Large intestine (tissue), 3 donors: ENCODE data around the gene ZBED4. TPM values are rescaled to one million over a fixed set of nuclear protein-coding genes. Genes with fewer than 3 reads are reported as not detected.
A peak's percentile ranks its signal among the peaks of the same experiment; 100 is the strongest.

Experiments used
- DNase-seq, 2 donors: peaks; one replicate each; pipeline versions ENCODE4 v3.0.0 to v3.0.0-alpha.2; 2013
- H3K27ac ChIP-seq: one replicate; pipeline ENCODE4 v1.5.1; 2013; ENCODE audit warnings: low read length
- H3K27me3 ChIP-seq: 2 replicates; pipeline ENCODE4 v1.6.1; 2013; ENCODE audit warnings: low read length; ENCODE audit not compliant: control insufficient read depth, insufficient read depth
- H3K36me3 ChIP-seq: 2 replicates; pipeline ENCODE4 v1.6.1; 2013; ENCODE audit warnings: low read length; ENCODE audit not compliant: control insufficient read depth, insufficient read depth
- H3K4me1 ChIP-seq: one replicate; pipeline ENCODE4 v1.6.1; 2013; ENCODE audit warnings: low read length; ENCODE audit not compliant: control insufficient read depth, insufficient read depth
- H3K4me3 ChIP-seq: one replicate; pipeline ENCODE4 v1.5.1; 2013; ENCODE audit warnings: low read length
- H3K9me3 ChIP-seq: one replicate; pipeline ENCODE4 v1.6.1; 2013; ENCODE audit warnings: mild to moderate bottlenecking, low read depth, low read length, moderate library complexity; ENCODE audit not compliant: control insufficient read depth
- WGBS: methylation state at CpG from one replicate; pipeline ENCODE4 v1.1.5; 2013; ENCODE audit warnings: low lambda C conversion rate; ENCODE audit not compliant: insufficient coverage; 5-methylcytosine and 5-hydroxymethylcytosine counted together
- polyA plus RNA-seq: library from polyadenylated mRNA; unstranded; fragments of 120-200 nt; gene quantifications from one replicate; pipeline ENCODE4 v1.2.1, GENCODE V29; 2013

The ZBED4 gene
- polyA plus RNA-seq, 1 donor, result 13.3 TPM

DNA sequence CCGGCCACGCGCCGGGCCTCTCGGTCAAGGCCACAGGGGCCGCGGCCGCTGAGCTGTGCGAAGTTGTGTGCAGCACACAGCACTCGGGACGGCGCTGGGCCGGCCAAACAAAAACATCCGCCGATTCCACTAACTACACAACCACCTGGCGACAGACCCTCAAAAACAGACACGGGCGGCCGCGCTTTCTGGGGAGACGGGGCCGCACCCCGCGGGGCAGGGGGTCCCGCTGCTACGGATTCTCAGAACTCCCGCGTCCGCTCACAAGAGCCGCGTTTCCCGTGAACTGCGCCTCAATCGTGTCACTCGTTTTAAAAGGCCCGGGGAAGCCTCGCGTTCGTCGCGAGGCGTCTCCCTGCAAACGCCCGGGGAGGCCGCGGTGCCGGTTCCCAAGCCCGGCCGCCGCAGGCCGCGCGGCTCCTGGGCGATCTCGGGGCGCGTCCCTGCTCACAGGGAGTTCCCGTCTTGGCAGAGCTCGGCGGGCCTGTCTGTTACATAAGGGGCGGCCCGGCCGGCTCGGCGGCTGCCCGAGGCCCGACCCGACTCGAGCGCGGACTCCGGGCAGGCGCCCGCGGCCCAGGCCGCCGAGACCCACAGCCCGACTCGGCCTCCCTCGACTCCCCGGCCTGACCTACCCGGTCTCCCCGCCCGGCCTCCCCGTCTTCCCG lies 26.9 kb upstream of the ZBED4 start:
- no CpG with 5 or more reads among the region's 86 CpGs for WGBS
- Histone ChIP-seq H3K36me3 (peaks cover 30% of the 10 kb centered on the region), H3K27ac (peak overlapping the region; percentile 53), H3K4me3 (peak overlapping the region; percentile 63), H3K4me1 (peaks cover 21% of the 10 kb centered on the region), H3K9me3 (peaks cover 16% of the 10 kb centered on the region), H3K27me3 (no peaks in the 10 kb centered on the region)
- peak in 1 of 2 donors; percentile 65 for DNase-seq

DNA sequence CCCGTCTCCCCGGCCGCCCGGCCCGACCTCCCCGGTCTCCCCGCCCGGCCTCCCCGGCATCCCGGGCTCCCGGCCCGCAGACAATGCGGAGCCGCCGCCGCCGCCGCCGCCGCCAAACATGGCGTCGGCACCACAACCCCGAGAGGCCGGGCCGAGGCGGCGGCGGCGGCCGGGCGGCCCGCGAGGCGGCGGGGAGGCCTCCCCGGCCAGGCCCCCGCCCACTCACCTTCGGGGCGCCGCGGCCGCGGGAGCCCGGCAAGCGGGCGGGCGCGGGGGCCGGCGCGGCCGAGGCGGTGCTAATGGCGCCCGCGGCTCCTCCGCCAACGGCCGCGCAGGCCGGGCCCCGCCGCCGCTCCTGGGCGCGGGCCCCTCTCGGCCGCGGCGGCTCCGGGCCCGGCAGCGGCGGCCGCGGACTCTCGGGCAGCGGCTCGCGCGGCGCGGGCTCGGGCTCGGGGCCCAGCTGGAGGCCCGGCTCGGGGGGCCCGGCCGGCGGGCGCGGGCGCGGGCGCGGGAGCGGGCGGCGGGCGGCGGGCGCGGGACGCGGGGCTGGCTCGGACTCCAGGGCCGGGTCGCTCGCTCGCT lies 26.3 kb upstream of the ZBED4 start:
- no peak for DNase-seq
- Histone ChIP-seq H3K36me3 (peaks cover 26% of the 10 kb centered on the region), H3K27me3 (no peaks in the 10 kb centered on the region), H3K27ac (no peak overlapping the region), H3K9me3 (peaks cover 16% of the 10 kb centered on the region), H3K4me3 (peak overlapping the region; percentile 63), H3K4me1 (peaks cover 21% of the 10 kb centered on the region)
- WGBS, result no CpG with 5 or more reads among the region's 110 CpGs

DNA sequence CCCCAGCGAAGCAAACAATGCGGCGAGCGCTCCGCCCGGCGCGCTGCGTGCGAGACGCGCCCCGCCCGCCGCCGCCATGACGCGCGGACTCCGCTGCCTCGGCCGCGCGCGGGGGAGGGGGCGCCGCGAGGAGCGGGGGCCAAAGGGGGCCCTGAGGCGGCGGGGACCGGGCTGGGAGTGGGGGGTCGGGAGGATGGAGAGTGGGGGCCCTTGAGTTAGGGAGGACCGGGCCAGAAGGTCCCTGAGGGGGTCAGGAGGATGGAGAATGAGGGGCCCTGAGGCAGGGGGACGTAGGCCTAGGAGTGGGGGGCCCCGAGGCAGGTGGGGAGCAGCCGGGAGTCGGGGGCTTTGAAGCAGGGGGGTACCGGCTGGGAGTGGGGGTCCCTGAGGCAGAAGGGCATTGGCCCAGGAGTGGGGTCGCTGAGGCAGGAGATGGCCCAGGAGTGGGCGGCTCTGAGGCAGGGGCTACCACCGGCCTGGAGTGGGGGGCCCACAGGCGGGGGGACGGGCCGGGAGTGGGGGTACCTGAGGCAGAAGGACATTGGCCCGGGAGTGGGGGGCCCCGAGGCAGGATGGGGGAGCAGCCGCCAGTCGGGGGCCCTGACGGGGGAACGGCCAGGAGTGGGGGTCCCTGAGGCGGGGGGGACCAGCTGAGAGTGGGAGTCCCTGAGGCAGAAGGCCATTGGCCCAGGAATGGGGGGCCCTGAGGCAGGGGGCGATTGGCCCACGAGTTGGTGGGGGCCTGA lies 25.6 kb upstream of the ZBED4 start, which contains the start of gene BRD1:
BRD1 (minus strand) TSS at position 21 of the 746 bp plus-strand sequence. CDS start 3,556 bp downstream, outside the sequence.
- Histone ChIP-seq H3K9me3 (peaks cover 16% of the 10 kb centered on the region), H3K4me1 (peaks cover 21% of the 10 kb centered on the region), H3K27me3 (no peaks in the 10 kb centered on the region), H3K36me3 (peaks cover 20% of the 10 kb centered on the region), H3K4me3 (peak within 1 kb of the TSS; percentile 63), H3K27ac (peak within 1 kb of the TSS; percentile 53)
- DNase-seq, result peak in 1 of 2 donors; percentile 69
- WGBS, result no CpG with 5 or more reads among the region's 54 CpGs

DNA sequence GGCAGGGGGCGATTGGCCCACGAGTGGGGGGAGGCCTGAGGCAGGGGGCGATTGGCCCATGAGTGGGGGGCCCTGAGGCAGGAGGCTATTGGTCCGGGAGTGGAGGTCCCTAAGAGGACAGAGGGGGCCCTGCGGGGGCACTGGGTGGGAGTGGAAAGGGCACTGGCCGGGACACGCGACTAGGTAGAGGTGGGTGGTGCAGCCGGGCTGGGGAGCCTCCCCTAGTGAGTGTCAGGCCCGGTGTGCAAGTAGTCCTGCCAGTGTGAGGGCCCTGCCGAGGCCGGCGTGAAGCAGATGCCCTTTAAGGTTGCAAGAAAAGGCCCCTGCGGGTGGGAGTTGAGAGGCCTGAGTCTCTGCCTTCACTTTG lies 25.1 kb upstream of the ZBED4 start:
- Histone ChIP-seq H3K9me3 (peaks cover 11% of the 10 kb centered on the region), H3K4me1 (peaks cover 24% of the 10 kb centered on the region), H3K36me3 (peaks cover 15% of the 10 kb centered on the region), H3K4me3 (no peak overlapping the region), H3K27ac (no peak overlapping the region), H3K27me3 (no peaks in the 10 kb centered on the region)
- WGBS, result no CpG with 5 or more reads among the region's 14 CpGs
- DNase-seq, result no peak

DNA sequence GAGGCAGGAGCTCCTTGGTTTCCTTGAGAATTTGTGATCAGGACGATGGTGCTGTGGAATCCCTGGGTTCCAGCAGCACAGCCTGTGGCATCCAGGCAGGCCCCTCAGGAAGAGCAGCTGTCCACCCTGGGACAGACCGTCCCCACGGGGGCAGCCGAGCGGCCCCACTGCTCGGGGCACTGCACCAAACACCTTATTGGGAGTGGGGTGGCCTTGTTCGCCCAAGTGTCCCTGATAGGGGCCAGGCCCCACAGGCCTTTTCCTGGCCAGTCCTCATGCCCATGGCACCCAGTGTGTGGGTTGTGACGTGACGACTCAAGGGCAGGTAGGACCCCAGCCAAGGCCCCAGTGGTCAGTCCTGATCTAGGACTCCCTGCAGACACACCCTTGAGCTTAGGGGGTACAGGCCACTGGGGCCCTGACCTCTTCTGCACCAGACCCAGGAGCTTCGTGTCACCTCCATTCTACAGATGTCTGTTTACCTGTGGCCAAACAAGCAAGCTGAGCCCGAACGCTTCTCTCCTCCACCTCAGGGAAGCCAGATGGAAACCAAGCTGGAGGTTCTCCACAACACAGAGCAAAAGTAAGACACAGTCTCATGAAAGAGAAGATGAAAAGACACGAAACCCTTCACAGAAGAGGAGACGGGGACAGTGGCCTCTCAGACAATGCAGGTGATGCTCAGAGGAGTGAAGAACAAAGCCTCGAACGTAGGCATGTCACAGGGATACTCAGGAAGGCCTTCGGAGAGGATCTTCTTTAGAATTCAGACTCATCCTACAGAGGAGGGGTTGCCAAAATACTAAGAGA lies 24.4 kb upstream of the ZBED4 start:
- peaks cover 26% of the 10 kb centered on the region for H3K4me1 ChIP-seq
- H3K27me3 ChIP-seq, result no peaks in the 10 kb centered on the region
- no peak for DNase-seq
- peaks cover 12% of the 10 kb centered on the region for H3K36me3 ChIP-seq
- no peak overlapping the region for H3K4me3 ChIP-seq
- no peak overlapping the region for H3K27ac ChIP-seq
- 100% methylated on average over 1 of the region's 17 CpGs for WGBS
- peaks cover 8% of the 10 kb centered on the region for H3K9me3 ChIP-seq

DNA sequence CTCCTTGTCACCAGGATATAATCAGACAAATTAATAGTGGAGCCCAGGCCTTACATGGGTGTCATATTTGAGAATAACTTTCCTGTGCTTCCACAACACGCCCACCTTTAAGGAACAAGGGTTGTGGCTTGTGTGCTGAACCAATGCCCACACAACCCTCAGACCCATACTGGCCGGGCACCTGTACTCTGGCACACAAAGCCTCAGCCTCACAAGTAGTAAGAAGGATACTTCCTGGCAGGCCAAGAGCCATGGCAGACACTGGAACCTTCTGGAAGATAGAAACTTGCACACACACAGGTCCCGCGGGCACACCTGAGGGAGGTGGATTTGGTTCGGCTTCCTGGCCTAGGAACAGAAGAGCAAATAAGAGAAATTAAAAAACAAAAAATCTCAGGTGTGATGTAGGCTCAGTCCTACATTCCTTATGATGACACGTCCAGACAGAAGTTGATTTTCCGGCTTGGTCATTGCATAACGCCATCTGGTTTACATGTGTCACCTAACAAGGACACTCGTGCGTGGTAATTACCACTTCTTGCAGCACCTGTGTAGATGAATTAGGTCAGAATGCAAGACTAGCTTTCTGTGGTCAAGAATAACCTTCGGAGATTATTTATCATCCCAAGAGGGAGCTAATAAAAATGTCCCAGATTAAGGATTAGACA lies 20.2 kb upstream of the ZBED4 start:
- peaks cover 5% of the 10 kb centered on the region for H3K9me3 ChIP-seq
- WGBS, result no CpG with 5 or more reads among the region's 11 CpGs
- H3K27ac ChIP-seq, result no peak overlapping the region
- no peaks in the 10 kb centered on the region for H3K36me3 ChIP-seq
- peak in 1 of 2 donors; percentile 70 for DNase-seq
- H3K4me3 ChIP-seq, result no peak overlapping the region
- H3K4me1 ChIP-seq, result peaks cover 6% of the 10 kb centered on the region
- no peaks in the 10 kb centered on the region for H3K27me3 ChIP-seq

DNA sequence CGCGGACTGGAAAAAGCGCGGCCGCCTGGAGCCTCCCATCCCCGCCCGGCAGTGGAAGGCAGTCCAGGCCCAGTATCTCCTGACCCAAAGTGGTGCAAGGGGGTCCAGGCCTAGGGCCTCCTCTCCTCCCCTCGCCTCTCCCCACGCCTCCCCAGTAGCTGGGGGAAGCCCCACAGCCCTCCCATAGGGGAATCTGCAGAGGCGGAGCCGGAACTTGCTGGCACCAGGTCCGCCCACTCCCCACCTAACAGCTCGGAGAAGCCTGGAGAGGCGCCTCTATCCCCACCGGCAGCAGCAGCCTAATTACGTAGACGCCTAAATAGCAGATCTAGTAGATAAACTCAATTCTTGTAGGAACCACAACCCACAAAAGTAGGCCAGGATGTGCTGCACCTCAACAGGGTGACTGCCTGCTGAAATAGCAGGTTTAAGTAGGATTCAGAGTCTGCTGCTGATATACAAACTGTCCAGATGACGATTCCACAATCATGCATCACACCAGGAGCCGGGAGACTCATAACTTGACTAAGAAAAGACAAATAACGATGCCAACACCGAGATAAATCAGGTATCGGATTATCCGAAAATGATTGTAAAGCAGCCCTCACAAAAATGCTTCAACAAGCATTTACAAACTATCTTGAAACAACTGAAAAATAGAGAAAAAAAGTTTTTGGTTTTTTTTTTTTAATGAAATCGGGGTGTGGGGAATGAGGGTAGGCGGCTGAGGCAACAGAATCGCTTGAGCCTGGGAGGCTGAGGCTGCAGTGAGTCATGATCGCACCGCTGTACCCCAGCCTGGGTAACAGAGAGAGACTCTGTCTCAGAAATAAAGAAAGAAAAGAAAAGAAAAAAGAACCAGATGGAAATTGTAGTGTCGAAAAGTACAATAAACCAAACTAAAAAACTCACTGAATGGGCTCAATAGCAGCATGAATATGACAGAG lies 14.6 kb upstream of the ZBED4 start:
- Histone ChIP-seq H3K4me1 (no peaks in the 10 kb centered on the region), H3K9me3 (no peaks in the 10 kb centered on the region), H3K27ac (no peak overlapping the region), H3K36me3 (no peaks in the 10 kb centered on the region), H3K4me3 (peak overlapping the region; percentile 0), H3K27me3 (peaks cover 5% of the 10 kb centered on the region)
- 89% methylated on average over 5 of the region's 29 CpGs for WGBS
- DNase-seq, result peak in 1 of 2 donors; percentile 41

DNA sequence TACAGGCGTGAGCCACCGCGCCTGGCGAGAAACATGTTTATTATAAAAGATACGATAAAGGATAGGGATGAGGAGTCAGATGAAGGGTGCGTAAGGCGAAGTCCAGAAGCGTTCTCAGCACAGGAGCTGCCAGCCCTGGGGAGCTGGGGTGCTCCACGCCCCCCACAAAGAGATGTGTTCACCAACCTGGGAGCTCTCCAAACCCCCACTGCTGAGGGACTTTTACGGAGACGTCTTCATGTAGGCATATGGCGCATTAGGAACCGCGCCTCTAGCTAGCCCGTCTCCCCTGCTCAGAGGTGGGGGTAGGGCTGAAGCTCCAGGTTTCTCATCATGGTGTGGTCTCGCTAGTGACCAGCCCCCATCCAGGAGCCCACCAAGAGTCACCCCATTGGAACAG lies 8.4 kb upstream of the ZBED4 start:
- Histone ChIP-seq H3K9me3 (no peaks in the 10 kb centered on the region), H3K4me3 (no peak overlapping the region), H3K27me3 (peaks cover 53% of the 10 kb centered on the region), H3K36me3 (no peaks in the 10 kb centered on the region), H3K4me1 (peaks cover 3% of the 10 kb centered on the region), H3K27ac (no peak overlapping the region)
- DNase-seq, result no peak
- WGBS, result 87% methylated on average over 3 of the region's 16 CpGs
